NB4 (cell line): ENCODE data around the gene HIRA.
"Not testable (repeated sequence)": the region's sequence is repeated elsewhere in the genome, so short reads cannot be mapped to it uniquely, and the experiment has no call there.

Experiments used
- DNase-seq: peaks from one replicate; pipeline ENCODE4 v3.0.0; 2010; ENCODE audit warnings: low read depth
- H3K4me3 ChIP-seq: one replicate; pipeline ENCODE4 v1.5.1; 2011; ENCODE audit warnings: mild to moderate bottlenecking, low read depth, low read length, moderate library complexity
- MYC ChIP-seq: IDR thresholded peaks from 2 replicates; pipeline ENCODE4 v1.6.1; 2011; ENCODE audit warnings: low read depth, low read length
- POLR2A ChIP-seq: IDR thresholded peaks from 2 replicates; pipeline ENCODE4 v1.6.1; 2011; ENCODE audit warnings: mild to moderate bottlenecking; ENCODE audit not compliant: insufficient read length; ENCODE audit errors: extremely low read depth
- TF ChIP-seq, protein P1 (sequence below): IDR thresholded peaks from 2 replicates; pipeline ENCODE4 v1.6.1; 2011; ENCODE audit warnings: low read depth, low read length
- TF ChIP-seq, protein P2 (sequence below): IDR thresholded peaks from one replicate; pipeline ENCODE4 v1.5.1; 2012; ENCODE audit warnings: low read depth, low read length

The HIRA gene

DNA sequence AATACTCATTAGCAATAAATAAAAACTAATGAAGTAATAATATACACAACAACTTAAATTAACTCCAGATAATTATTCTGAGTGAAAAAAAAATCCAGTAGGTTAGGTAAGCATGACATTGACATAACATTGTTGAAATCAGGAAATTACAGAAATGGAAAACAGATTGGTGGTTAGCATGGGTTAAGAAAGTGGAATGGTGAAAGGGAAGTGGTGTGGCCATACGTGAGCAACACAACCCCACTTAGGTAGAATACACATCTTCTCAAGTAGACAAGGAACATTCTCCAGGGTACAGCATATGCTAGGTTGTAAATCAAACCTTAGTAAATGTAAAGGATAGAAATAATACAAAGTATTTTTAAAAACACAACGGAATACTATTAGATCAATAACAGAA, 109.8 kb downstream of the HIRA start:
- no peak for TF ChIP-seq MYC
- TF ChIP-seq, protein P1, sequence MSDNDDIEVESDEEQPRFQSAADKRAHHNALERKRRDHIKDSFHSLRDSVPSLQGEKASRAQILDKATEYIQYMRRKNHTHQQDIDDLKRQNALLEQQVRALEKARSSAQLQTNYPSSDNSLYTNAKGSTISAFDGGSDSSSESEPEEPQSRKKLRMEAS, result no peak
- TF ChIP-seq POLR2A, result no peak
- TF ChIP-seq, protein P2, sequence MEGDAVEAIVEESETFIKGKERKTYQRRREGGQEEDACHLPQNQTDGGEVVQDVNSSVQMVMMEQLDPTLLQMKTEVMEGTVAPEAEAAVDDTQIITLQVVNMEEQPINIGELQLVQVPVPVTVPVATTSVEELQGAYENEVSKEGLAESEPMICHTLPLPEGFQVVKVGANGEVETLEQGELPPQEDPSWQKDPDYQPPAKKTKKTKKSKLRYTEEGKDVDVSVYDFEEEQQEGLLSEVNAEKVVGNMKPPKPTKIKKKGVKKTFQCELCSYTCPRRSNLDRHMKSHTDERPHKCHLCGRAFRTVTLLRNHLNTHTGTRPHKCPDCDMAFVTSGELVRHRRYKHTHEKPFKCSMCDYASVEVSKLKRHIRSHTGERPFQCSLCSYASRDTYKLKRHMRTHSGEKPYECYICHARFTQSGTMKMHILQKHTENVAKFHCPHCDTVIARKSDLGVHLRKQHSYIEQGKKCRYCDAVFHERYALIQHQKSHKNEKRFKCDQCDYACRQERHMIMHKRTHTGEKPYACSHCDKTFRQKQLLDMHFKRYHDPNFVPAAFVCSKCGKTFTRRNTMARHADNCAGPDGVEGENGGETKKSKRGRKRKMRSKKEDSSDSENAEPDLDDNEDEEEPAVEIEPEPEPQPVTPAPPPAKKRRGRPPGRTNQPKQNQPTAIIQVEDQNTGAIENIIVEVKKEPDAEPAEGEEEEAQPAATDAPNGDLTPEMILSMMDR, result no peak
- DNase-seq, result peak; percentile 29

DNA sequence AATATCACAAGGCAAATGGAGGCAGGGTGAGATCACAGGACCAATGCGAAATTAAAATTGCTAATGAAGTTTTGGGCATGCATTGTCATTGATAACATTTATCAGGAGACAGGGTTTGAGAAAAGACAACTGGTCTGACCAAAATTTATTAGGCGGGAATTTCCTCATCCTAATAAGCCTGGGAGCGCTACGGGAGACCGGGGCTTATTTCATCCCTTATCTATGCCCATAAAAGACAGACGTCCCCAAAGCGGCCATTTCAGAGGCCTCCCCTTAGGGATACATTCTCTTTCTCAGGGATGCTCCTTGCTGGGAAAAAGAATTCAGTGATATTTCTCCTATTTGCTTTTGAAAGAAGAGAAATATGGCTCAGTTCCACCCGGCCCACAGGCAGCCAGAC, 111.4 kb downstream of the HIRA start:
- not testable (repeated sequence) for DNase-seq, H3K4me3 ChIP-seq

More for the DNA sequence above, 109.8 kb downstream of the HIRA start:
- no peak overlapping the region for H3K4me3 ChIP-seq

DNA sequence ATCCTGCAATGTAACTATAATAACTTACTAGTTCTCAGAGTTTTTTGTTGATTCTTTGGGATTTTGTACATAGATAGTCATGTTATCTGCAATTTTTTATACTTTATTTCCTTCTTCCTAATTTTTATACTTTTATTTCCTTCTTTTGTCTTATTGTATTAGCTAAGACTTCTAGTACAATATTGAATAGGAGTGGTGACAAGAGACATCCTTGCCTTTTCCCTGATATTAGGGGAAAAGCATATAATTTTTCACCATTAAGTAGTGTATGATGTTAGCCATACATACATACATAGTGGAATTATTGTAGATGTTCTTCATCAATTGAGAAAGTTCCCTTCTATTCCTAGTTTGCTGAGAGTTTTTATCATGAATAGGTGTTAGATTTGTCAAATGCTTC, 112.3 kb downstream of the HIRA start:
- no peak overlapping the region for H3K4me3 ChIP-seq
- TF ChIP-seq POLR2A (no peak), MYC (no peak)
- TF ChIP-seq, protein P1, result no peak
- TF ChIP-seq, protein P2, result no peak
- DNase-seq, result no peak

DNA sequence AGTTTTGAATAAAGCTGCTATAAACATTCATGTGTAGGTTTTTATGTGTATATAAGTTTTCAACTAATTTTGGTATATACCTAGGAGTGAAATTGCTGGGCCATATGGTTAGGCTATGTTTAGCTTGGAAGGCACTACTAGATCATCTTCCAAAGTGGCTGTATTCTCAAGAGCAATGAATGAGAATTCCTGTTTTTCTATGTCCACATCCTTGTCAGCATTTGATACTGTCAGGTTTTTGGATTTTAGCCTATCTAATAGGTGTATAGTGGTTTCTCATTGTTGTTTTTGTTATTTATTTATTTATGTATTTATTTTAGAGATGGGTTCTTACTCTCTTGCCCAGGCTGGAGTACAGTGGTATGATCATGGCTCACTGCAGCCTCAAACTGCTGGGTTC, 113.7 kb downstream of the HIRA start:
- TF ChIP-seq, protein P1, result no peak
- no peak for TF ChIP-seq MYC
- TF ChIP-seq POLR2A, result no peak
- TF ChIP-seq, protein P2, result no peak
- H3K4me3 ChIP-seq, result no peak overlapping the region
- DNase-seq, result no peak

DNA sequence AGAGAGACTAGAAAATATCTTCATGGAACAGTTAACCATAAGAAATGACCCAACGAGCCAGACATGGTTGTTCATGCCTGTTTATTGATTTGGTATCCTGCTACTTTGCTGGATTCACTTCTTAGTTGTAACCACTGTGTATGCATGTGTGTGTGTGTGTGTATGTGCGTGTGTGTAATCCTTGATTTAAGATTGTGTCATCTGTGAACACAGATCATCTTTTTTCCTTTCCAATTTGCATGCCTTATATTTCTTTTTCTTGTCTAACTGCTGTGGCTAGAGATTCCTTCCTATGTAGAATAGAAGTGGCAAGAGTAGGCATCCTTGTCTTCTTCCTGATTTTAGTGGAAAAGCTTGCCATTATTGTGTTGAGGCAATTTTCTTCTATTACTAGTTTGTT, 123.7 kb downstream of the HIRA start:
- H3K4me3 ChIP-seq, result no peak overlapping the region
- DNase-seq, result no peak
- TF ChIP-seq MYC, result no peak
- TF ChIP-seq, protein P2, result no peak
- TF ChIP-seq, protein P1, result no peak
- no peak for TF ChIP-seq POLR2A

DNA sequence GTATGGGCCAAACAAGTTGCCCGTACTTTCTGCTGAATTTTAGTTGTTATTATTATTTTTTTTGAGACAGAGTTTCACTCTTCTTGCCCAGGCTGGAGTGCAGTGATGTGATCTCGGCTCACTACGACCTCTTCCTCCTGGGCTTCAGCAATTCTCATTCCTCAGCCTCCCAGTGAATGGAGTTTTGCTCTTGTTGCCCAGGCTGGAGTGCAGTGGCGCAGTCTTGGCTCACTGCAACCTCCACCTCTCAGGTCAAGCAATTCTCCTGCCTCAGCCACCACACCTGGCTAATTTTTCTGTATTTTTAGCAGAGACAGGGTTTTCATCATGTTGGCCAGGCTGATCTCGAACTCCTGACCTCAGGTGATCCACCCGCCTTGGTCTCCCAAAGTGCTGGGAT, 125.0 kb downstream of the HIRA start:
- H3K4me3 ChIP-seq, DNase-seq: not testable (repeated sequence)

DNA sequence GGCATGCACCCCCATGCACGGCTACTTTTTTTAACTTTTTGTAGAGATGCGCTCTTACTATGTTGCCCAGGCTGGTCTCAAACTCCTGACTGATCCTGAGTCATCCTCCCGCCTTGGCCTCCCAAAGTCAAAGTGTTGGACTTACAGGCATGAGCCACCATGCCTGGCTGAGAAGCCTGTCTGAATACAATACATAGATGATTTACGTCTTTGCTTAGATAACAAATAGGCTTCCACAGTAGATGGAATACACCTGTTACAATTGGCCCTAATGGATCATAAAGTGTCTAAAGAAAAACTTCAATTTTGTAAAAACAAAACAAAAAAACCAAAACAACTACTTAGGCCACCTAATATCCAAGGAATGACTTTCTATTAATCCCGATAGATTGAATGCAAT, 127.0 kb downstream of the HIRA start:
- DNase-seq, result no peak
- no peak for TF ChIP-seq POLR2A
- TF ChIP-seq, protein P1, result no peak
- TF ChIP-seq, protein P2, result no peak
- no peak for TF ChIP-seq MYC
- no peak overlapping the region for H3K4me3 ChIP-seq
